Measurements from ENCODE around the gene CCDC126.

Gene CCDC126

DNA sequence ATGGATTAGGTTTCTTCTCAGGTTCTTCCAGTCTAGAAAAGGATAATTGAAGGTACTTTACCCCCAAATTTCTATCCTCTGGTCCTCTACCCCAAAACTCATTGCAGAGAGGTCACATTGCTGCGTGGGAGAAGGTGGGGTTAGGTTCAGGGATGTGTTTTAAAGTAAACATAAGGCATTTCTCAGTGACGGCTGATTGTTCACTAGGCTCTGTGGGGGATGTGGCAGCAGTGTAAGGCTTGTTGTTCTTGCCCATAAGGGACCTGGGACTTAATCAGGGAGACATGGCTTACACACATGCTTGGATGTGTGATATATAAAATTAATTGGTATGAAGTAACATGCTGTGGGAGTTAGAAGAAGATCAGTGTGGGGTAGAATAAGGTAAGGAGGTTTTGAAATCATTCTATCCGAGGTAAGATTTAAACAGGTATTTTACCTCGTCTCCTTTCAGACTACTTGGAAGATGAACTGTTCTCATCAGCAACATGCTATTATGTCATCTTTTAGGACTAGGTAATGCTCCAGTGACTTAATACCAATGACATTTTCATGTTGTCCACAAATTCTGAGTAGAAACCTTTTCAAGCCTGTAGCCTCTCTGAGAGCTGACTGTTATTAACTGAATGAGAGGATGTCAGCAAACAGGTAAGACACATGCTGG, 6.6 kb downstream of the CCDC126 start:
- peaks cover 41% of the 10 kb centered on the region for H3K36me3 Mint-ChIP-seq (ENCODE audit: low read depth)
- no peaks in the 10 kb centered on the region for H3K27me3 Mint-ChIP-seq (ENCODE audit: low read depth, poor library complexity)
- DNase-seq: no peak
- no peak overlapping the region for H3K27ac Mint-ChIP-seq
- peaks cover 17% of the 10 kb centered on the region for H3K9me3 Mint-ChIP-seq
- H3K4me1 Mint-ChIP-seq: peaks cover 44% of the 10 kb centered on the region
- H3K4me3 Mint-ChIP-seq: peak overlapping the region; percentile 52
- TF ChIP-seq, protein P1, sequence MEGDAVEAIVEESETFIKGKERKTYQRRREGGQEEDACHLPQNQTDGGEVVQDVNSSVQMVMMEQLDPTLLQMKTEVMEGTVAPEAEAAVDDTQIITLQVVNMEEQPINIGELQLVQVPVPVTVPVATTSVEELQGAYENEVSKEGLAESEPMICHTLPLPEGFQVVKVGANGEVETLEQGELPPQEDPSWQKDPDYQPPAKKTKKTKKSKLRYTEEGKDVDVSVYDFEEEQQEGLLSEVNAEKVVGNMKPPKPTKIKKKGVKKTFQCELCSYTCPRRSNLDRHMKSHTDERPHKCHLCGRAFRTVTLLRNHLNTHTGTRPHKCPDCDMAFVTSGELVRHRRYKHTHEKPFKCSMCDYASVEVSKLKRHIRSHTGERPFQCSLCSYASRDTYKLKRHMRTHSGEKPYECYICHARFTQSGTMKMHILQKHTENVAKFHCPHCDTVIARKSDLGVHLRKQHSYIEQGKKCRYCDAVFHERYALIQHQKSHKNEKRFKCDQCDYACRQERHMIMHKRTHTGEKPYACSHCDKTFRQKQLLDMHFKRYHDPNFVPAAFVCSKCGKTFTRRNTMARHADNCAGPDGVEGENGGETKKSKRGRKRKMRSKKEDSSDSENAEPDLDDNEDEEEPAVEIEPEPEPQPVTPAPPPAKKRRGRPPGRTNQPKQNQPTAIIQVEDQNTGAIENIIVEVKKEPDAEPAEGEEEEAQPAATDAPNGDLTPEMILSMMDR (IDR thresholded peaks at IDR 0.05): no peak

DNA sequence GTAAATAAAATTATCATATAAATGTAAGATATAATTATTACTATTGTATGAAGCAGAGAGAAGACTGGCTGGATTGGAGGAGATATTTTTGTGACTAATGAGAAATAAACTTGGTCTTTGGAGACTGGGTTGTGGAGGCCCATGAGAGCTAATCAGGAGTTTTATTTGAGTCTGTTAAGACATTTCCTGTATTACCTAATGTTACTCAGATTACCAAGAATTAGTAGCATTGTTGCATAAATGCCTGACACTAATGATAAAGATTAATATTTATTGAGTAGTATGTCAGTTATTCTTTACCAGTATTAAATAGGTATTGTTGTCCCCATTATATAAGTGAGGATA, 7.1 kb downstream of the CCDC126 start:
- peaks cover 46% of the 10 kb centered on the region for H3K36me3 Mint-ChIP-seq (ENCODE audit: low read depth)
- TF ChIP-seq, protein P1 (IDR thresholded peaks at IDR 0.05): no peak

DNA sequence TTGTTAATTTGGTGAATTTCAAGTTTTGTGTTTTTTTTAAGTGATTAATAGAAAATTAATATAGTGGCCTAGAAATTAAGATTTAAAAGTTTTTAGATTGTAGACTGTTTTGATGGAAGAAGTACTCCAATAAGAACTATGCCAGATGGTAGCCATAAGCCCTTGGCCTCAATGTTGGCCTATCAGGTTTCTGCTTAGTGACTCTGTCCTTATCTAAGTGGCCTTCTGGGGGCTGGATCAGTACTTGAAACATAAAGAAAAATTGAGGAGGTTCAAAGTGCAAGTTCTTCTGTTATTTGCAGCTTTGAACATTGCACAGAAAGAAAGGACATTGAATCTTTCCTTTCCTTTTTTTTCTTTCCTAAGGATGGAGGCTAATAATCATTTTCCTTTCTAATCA, 9.9 kb downstream of the CCDC126 start:
- H3K4me3 Mint-ChIP-seq: no peak overlapping the region
- no peak overlapping the region for H3K27ac Mint-ChIP-seq
- DNase-seq: no peak
- peaks cover 22% of the 10 kb centered on the region for H3K4me1 Mint-ChIP-seq
- peaks cover 62% of the 10 kb centered on the region for H3K36me3 Mint-ChIP-seq (ENCODE audit: low read depth)
- H3K27me3 Mint-ChIP-seq (ENCODE audit: low read depth, poor library complexity): no peaks in the 10 kb centered on the region
- H3K9me3 Mint-ChIP-seq: peaks cover 19% of the 10 kb centered on the region
- TF ChIP-seq, protein P1 (IDR thresholded peaks at IDR 0.05): no peak

More for the DNA sequence above, 7.1 kb downstream of the CCDC126 start:
- H3K27ac Mint-ChIP-seq: no peak overlapping the region
- no peak overlapping the region for H3K4me3 Mint-ChIP-seq
- peaks cover 39% of the 10 kb centered on the region for H3K4me1 Mint-ChIP-seq
- no peak for DNase-seq
- H3K9me3 Mint-ChIP-seq: peaks cover 17% of the 10 kb centered on the region
- no peaks in the 10 kb centered on the region for H3K27me3 Mint-ChIP-seq (ENCODE audit: low read depth, poor library complexity)

DNA sequence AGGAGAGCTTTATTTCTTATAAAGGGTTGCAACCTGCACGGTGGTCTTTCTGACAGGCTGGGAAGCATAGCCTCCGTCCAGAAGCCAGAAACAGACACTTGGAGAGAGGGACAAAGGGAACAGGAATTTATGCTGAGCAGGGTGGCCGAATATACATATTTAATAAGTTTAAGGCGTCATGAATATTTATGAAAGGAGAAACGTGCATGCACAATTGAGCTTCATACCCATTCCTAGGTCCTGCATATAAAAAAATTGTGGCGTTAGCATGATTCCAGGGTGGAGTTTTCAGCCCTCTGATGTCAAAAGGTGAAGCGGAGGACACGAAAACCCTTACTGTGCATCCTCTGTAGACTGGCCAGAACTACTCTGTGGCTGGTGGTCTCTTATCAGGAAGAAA, 10.7 kb downstream of the CCDC126 start:
- H3K27me3 Mint-ChIP-seq (ENCODE audit: low read depth, poor library complexity): no peaks in the 10 kb centered on the region
- TF ChIP-seq, protein P1 (IDR thresholded peaks at IDR 0.05): no peak
- H3K36me3 Mint-ChIP-seq (ENCODE audit: low read depth): peaks cover 70% of the 10 kb centered on the region
- DNase-seq: no peak
- H3K27ac Mint-ChIP-seq: no peak overlapping the region
- peaks cover 24% of the 10 kb centered on the region for H3K9me3 Mint-ChIP-seq
- H3K4me3 Mint-ChIP-seq: no peak overlapping the region
- H3K4me1 Mint-ChIP-seq: peaks cover 14% of the 10 kb centered on the region

DNA sequence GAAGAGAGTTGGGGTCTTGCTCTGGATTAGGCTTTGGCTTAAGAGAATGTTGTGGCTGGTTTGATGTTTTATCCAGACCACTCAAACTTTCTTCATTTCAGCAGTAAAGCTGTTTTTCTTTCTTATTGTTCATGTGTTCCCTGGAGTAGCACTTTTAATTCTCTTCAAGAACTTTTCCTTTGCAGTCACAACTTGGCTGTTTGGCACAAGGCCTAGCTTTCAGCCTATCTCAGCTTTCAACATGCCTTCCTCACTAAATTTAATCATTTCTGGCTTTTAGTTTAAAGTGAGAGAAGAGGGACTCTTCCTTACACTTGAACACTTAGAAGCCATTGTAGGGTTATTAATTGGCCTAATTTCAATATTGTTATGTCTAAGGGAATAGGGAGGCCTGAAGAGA, 18.1 kb downstream of the CCDC126 start:
- H3K27me3 Mint-ChIP-seq (ENCODE audit: low read depth, poor library complexity): no peaks in the 10 kb centered on the region
- H3K27ac Mint-ChIP-seq: no peak overlapping the region
- no peak overlapping the region for H3K4me3 Mint-ChIP-seq
- H3K9me3 Mint-ChIP-seq: peaks cover 58% of the 10 kb centered on the region
- no peaks in the 10 kb centered on the region for H3K4me1 Mint-ChIP-seq
- TF ChIP-seq, protein P1 (IDR thresholded peaks at IDR 0.05): no peak
- peaks cover 94% of the 10 kb centered on the region for H3K36me3 Mint-ChIP-seq (ENCODE audit: low read depth)
- DNase-seq: no peak

DNA sequence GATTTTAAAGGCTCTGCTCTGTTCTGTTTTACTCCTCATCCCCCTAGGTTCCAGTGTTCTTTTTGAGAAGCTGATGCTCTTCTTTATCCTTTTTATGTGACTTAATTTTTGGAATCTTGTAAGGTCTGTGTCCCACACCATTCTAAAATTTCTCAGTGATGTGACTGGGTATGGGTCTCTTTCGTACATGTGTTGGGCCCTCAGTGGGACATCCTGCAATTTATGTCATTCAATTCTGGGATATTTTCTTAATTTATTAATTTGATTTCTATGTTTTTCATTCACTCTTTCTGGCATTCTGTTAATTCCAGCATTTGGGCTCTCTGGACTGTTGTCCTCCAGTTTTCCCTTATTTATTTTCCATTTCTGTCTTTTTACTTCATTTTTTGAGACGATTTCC, 19.4 kb downstream of the CCDC126 start:
- TF ChIP-seq, protein P1 (IDR thresholded peaks at IDR 0.05): no peak
- Mint-ChIP-seq H3K36me3 (ENCODE audit: low read depth) (peaks cover 87% of the 10 kb centered on the region), H3K27ac (no peak overlapping the region), H3K4me1 (no peaks in the 10 kb centered on the region), H3K4me3 (no peak overlapping the region), H3K27me3 (ENCODE audit: low read depth, poor library complexity) (no peaks in the 10 kb centered on the region), H3K9me3 (peaks cover 66% of the 10 kb centered on the region)
- DNase-seq: no peak
